Measurements from ENCODE around the gene OGG1.

- TF ChIP-seq POLR2A (conservative IDR thresholded peaks at IDR 0.05) (no peak), GABPA (tag; conservative IDR thresholded peaks at IDR 0.05; ENCODE audit: low read depth) (no peak), DDX20 (tag; IDR thresholded peaks at IDR 0.05; ENCODE audit: low read depth) (no peak), EP300 (IDR thresholded peaks at IDR 0.05; ENCODE audit: low read length) (no peak), ELF1 (tag; IDR thresholded peaks at IDR 0.05) (no peak)
- TF ChIP-seq, protein P1, sequence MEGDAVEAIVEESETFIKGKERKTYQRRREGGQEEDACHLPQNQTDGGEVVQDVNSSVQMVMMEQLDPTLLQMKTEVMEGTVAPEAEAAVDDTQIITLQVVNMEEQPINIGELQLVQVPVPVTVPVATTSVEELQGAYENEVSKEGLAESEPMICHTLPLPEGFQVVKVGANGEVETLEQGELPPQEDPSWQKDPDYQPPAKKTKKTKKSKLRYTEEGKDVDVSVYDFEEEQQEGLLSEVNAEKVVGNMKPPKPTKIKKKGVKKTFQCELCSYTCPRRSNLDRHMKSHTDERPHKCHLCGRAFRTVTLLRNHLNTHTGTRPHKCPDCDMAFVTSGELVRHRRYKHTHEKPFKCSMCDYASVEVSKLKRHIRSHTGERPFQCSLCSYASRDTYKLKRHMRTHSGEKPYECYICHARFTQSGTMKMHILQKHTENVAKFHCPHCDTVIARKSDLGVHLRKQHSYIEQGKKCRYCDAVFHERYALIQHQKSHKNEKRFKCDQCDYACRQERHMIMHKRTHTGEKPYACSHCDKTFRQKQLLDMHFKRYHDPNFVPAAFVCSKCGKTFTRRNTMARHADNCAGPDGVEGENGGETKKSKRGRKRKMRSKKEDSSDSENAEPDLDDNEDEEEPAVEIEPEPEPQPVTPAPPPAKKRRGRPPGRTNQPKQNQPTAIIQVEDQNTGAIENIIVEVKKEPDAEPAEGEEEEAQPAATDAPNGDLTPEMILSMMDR (IDR thresholded peaks at IDR 0.05 in 2 of 3, conservative IDR thresholded peaks at IDR 0.05 in 1 of 3; ENCODE audit: insufficient read depth in 2 of 3, low read depth in 1 of 3, low read length in 3 of 3): peak in 2 of 3 experiments; percentile 22 to 27; a peak in 3 of 6 replicates
These were observed 50.8 kb downstream of the OGG1 start for GRCh38 chr3:9800529-9800928.
